Left lung (tissue), 10 donors: Measurements from ENCODE around the gene FARP1. TPM values are rescaled to one million over a fixed set of nuclear protein-coding genes. Genes with fewer than 3 reads are reported as not detected.

ENCODE experiments used
- ATAC-seq: fragments of 200-7000 bp; cut with Tn5 transposase; one replicate; pipeline ENCODE4 v1.9.1; 2020; ENCODE audit warnings: moderate library complexity
- DNase-seq, 4 donors: peaks; one replicate each; pipeline ENCODE4 v3.0.0-alpha.2; 2013 to 2020
- H3K27ac ChIP-seq, 2 donors: fragments of 200-600 bp; sonication (generic) in 1 of 2; one replicate each; pipeline versions ENCODE4 v1.5.0 to v1.8.0; 2020 to 2021
- H3K27me3 ChIP-seq, 2 donors: fragments of 200-600 bp; sonication (generic) in 1 of 2; one replicate each; pipeline versions ENCODE4 v1.5.0 to v1.8.0; 2020 to 2021
- H3K36me3 ChIP-seq, 2 donors: fragments of 200-600 bp; sonication (generic) in 1 of 2; one replicate each; pipeline versions ENCODE4 v1.5.0 to v1.8.0; 2020 to 2021
- H3K4me1 ChIP-seq, 2 donors: fragments of 200-600 bp; one replicate each; pipeline ENCODE4 v1.8.0; 2021
- H3K4me3 ChIP-seq, 2 donors: fragments of 200-600 bp; sonication (generic) in 1 of 2; one replicate each; pipeline versions ENCODE4 v1.5.0 to v1.8.0; 2020 to 2021; ENCODE audit warnings: mild to moderate bottlenecking in 1 of 2
- H3K9me3 ChIP-seq, 2 donors: fragments of 200-600 bp; sonication (generic) in 1 of 2; one replicate each; pipeline versions ENCODE4 v1.5.0 to v1.8.0; 2020 to 2021
- intact Hi-C, 2 donors: fragments of 100-400 bp; cut with DNase I; formaldehyde crosslinking; loops; one replicate each; pipeline versions ENCODE4 v1.11.2 to v1.14.2; 2022
- polyA plus RNA-seq, 6 donors: library from polyadenylated mRNA; unstranded; fragments of 120-200 nt; gene quantifications; one replicate each; pipeline ENCODE4 v1.2.1, GENCODE V29; 2013; ENCODE audit not compliant: insufficient read length in 6 of 6
- total RNA-seq, 2 donors: library from RNA; stranded (reverse); fragmentation: NEBNext Ultra II Directional; extraction: Animal tissue kit (Norgen Biotek cat#: 25700); gene quantifications; one replicate each; pipeline ENCODE4 v1.2.1, GENCODE V29; 2021
- TF ChIP-seq, protein P1 (sequence below), 2 donors: fragments of 200-600 bp; sonication (generic) in 1 of 2; IDR thresholded peaks; one replicate each; pipeline versions ENCODE4 v1.5.0 to v1.8.0; 2021; ENCODE audit warnings: antibody characterized with exemption in 2 of 2
- donor health status: DM: no; HTN: yes; CAD: no.
- donor health status: DM: no; HTN: no; CAD: no.

The FARP1 gene
- total and polyA plus RNA-seq, 8 donors, result 78.9 to 142 (median 132) TPM

DNA sequence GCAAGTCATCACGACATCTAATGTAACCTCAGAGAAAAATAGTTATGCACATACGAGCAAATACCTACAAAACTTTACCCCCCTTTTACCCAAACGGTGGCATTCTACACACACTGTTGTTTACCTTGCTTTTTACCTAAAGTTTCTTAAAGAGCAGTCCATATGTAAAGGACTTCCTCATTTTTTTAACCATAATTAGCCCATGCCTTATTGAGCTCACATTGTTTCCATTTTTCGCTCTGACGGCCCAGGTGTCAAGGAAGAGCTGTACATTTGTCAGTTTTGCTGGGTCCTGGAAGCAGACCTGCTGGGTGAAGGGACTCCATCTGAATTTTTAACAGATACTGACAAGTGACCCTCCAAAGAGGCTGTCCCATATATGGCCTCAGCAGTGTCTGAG is 344.6 kb downstream of the FARP1 start:
- ATAC-seq, result no peak
- intact Hi-C loops, result no loop called here

DNA sequence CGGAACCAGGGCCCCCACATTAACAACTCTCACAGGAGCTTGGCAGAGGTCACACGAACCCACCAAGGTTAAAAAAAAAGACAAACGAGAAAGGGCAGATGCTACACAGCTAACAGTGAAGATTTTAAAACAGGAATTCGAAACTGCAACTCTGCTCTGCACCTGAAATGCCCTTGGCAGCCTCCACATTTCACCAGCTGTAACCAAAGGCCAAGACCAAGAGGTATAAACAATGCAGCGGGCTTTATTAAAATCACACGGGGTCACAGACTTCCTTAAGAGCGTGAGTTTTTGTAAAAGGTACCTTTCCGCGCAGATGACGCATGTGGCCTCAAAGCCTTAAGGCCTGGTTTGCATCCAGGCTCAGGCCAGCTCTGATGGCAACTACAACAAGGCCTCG is 345.8 kb downstream of the FARP1 start:
- Histone ChIP-seq H3K4me1 (peaks cover 15 to 51% of the 10 kb centered on the region in 2 donors), H3K4me3 (no peak overlapping the region), H3K36me3 (no peaks in the 10 kb centered on the region), H3K27ac (no peak overlapping the region), H3K9me3 (no peaks in the 10 kb centered on the region), H3K27me3 (no peaks in the 10 kb centered on the region)
- intact Hi-C loops, result no loop called here
- no peak for DNase-seq
- ATAC-seq, result no peak
- TF ChIP-seq, protein P1, sequence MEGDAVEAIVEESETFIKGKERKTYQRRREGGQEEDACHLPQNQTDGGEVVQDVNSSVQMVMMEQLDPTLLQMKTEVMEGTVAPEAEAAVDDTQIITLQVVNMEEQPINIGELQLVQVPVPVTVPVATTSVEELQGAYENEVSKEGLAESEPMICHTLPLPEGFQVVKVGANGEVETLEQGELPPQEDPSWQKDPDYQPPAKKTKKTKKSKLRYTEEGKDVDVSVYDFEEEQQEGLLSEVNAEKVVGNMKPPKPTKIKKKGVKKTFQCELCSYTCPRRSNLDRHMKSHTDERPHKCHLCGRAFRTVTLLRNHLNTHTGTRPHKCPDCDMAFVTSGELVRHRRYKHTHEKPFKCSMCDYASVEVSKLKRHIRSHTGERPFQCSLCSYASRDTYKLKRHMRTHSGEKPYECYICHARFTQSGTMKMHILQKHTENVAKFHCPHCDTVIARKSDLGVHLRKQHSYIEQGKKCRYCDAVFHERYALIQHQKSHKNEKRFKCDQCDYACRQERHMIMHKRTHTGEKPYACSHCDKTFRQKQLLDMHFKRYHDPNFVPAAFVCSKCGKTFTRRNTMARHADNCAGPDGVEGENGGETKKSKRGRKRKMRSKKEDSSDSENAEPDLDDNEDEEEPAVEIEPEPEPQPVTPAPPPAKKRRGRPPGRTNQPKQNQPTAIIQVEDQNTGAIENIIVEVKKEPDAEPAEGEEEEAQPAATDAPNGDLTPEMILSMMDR (IDR thresholded peaks at IDR 0.05), result no peak

More for the DNA sequence above, 344.6 kb downstream of the FARP1 start:
- no peak for DNase-seq
- TF ChIP-seq, protein P1 (IDR thresholded peaks at IDR 0.05), result no peak
- no peak overlapping the region for H3K27ac ChIP-seq
- no peaks in the 10 kb centered on the region for H3K36me3 ChIP-seq
- H3K4me1 ChIP-seq, result peaks cover 27 to 54% of the 10 kb centered on the region in 2 donors
- no peaks in the 10 kb centered on the region for H3K27me3 ChIP-seq
- H3K9me3 ChIP-seq, result no peaks in the 10 kb centered on the region
- H3K4me3 ChIP-seq, result no peak overlapping the region

DNA sequence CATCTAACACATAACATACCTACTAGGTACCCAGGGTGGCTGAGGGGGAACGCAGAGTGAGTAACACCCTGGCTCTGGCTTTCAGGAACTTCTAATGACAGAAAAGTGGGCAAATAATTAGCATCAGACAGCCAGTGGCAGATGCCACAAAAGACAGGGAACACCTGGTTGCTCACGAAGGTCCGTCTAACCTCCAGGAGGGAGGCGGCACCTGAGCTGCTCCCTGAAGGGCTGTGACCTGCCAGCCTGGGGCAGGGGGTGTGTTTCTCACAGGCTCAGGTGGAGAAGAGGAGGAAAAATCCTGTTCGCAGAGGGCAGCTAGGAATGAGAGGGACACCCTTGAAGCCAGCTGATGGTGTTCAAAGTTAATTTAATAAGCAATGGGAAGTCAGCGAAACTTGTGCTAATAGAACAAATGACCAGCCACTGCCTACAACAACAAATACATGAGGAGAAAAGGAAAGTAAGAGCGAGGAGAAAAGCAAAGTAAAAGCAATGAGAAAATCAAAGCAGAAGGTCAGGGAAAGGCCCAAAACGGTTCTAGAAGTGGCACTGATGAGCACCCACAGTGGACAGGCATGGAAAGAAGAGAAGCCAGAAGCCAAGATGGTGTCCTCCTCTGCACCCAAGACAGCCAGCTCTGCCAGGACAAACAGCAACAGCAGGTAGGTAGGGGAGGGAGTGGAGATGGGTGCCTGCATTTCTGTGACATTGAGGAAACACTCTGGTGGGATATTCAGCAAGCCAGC is 346.7 kb downstream of the FARP1 start:
- intact Hi-C loops, result no loop called here
- Histone ChIP-seq H3K4me1 (peaks cover 6 to 43% of the 10 kb centered on the region in 2 donors), H3K27ac (no peak overlapping the region), H3K27me3 (no peaks in the 10 kb centered on the region), H3K9me3 (no peaks in the 10 kb centered on the region), H3K36me3 (no peaks in the 10 kb centered on the region), H3K4me3 (no peak overlapping the region)
- ATAC-seq, result no peak
- DNase-seq, result no peak
- TF ChIP-seq, protein P1 (IDR thresholded peaks at IDR 0.05), result no peak

DNA sequence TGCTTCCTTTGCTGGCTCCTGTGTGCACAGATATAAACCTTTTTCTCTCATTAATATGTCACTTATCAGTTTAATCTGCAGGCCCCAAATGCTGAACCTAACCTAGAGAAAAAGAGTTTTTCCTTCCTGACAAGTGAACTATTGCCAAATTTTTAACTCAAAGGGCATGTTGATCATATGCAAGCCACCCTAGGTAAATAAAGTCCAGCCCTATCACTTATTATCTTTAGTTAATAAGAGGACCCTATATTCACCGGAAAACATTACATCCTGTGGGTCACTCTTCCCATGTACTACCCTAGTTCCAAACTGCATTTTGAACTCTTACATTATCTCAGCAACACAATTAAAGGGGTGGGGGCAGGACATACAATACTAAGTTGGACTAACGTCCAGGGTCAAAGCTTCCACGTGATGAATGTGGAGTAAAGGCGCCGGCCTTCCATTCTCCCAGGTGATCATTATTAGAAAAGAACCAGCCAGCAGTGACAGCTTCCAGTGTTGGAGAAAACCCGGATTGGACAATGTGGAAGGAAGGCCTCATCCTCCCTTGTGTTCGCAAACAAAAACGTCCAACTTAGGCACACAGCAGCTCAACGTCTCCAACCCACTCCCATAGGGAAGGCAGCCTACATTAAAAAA is 347.4 kb downstream of the FARP1 start:
- no peak overlapping the region for H3K27ac ChIP-seq
- H3K4me3 ChIP-seq, result no peak overlapping the region
- no peaks in the 10 kb centered on the region for H3K9me3 ChIP-seq
- no peaks in the 10 kb centered on the region for H3K36me3 ChIP-seq
- intact Hi-C loops, result no loop called here
- ATAC-seq (no peak), DNase-seq (no peak)
- H3K4me1 ChIP-seq, result peaks cover 0 to 40% of the 10 kb centered on the region in 2 donors
- no peaks in the 10 kb centered on the region for H3K27me3 ChIP-seq
- TF ChIP-seq, protein P1 (IDR thresholded peaks at IDR 0.05), result no peak

DNA sequence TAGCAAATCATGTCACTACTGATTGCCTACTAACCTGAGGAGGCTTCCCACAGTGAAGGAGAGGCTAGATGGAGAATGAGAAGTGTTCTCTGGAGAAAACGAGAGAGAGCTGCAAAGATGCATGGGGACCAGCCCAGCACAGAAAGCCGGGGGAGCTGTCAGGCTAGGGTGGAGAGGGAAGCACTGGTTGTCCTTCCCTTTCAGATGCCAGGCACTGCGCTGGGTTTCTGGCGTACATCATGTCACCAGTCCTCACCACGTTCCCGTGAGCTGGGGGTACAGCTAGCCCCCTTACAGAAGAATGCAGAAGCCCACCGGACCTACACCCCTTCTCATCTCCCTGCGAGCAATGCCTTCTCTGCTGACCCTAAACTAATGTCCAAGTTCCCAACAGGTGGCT is 348.0 kb downstream of the FARP1 start:
- DNase-seq (no peak), ATAC-seq (no peak)
- Histone ChIP-seq H3K36me3 (no peaks in the 10 kb centered on the region), H3K4me3 (no peak overlapping the region), H3K9me3 (no peaks in the 10 kb centered on the region), H3K27ac (no peak overlapping the region), H3K27me3 (no peaks in the 10 kb centered on the region), H3K4me1 (peaks cover 0 to 40% of the 10 kb centered on the region in 2 donors)
- TF ChIP-seq, protein P1 (IDR thresholded peaks at IDR 0.05), result no peak
- intact Hi-C loops, result no loop called here
